Measurements from ENCODE around the gene HNRNPU. TPM values are rescaled to one million over a fixed set of nuclear protein-coding genes. Genes with fewer than 3 reads are reported as not detected.
A peak's percentile ranks its signal among the peaks of the same experiment; 100 is the strongest.

HNRNPU gene
- total and polyA plus RNA-seq, 2 of the 13 experiments (the other 11 are each of a cell fraction or from before 2014, with no cell fraction given): 101 to 508 TPM

DNA sequence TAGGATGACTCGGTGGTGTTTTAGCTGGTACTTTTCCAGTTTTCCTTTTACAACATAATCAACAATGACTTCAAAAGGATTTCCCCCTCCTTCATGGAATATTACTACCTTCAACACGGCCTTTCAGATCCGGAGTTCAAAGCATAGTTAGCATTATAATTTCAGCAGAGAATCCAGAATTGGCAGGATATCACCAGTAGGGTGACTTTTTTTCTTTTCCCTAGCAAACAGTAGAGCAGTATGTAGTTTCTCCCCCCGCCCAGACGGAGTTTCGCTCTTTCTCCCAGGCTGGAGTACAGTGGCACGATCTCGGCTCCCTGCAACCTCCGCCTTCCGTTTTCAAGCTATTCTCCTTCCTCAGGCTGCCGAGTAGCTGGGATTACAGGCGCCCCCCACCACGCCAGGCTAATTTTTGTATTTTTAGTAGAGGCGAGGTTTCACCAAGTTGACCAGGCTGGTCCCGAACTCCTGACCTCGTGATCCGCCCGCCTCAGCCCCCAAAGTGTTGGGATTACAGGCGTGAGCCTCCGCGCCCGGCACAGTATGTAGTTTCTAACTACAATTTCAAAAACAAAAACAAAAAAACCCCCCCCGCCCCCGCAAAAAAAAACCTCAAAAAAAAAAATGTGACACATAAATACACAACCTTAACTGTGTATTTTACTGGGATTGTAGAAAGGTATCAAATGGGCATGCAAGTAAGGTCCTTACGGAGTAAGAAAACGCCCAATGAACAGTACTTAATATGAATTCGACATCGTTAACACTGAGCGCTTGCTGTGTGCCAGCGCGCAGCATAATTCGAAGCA, 30.4 kb downstream of the HNRNPU start (continued):
- TF ChIP-seq, protein P1, sequence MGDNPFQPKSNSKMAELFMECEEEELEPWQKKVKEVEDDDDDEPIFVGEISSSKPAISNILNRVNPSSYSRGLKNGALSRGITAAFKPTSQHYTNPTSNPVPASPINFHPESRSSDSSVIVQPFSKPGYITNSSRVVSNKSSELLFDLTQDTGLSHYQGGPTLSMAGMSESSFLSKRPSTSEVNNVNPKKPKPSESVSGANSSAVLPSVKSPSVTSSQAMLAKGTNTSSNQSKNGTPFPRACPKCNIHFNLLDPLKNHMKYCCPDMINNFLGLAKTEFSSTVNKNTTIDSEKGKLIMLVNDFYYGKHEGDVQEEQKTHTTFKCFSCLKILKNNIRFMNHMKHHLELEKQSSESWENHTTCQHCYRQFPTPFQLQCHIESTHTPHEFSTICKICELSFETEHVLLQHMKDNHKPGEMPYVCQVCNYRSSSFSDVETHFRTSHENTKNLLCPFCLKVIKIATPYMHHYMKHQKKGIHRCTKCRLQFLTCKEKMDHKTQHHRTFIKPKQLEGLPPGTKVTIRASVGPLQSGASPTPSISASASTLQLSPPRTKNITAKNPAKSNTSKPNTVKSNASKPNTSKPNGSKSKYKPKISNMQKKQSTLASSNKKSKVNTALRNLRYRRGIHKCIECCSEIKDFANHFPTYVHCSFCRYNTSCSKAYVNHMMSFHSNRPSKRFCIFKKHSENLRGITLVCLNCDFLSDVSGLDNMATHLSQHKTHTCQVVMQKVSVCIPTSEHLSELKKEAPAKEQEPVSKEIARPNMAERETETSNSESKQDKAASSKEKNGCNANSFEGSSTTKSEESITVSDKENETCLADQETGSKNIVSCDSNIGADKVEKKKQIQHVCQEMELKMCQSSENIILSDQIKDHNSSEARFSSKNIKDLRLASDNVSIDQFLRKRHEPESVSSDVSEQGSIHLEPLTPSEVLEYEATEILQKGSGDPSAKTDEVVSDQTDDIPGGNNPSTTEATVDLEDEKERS (CRISPR knock-in tag; IDR thresholded peaks at IDR 0.05): no peak
- TF ChIP-seq TOPORS (CRISPR knock-in tag; IDR thresholded peaks at IDR 0.05): no peak
- no peak for TF ChIP-seq ZIK1 (CRISPR knock-in tag; IDR thresholded peaks at IDR 0.05; ENCODE audit: borderline replicate concordance, low read depth)
- peak; percentile 85; the same call in 1 of the 2 replicates for TF ChIP-seq ISL2 (CRISPR knock-in tag; IDR thresholded peaks at IDR 0.05)
- no peak for TF ChIP-seq ZNF460 (CRISPR knock-in tag; IDR thresholded peaks at IDR 0.05; ENCODE audit: borderline replicate concordance)
- peak; percentile 29; the same call in 1 of the 2 replicates for TF ChIP-seq TARDBP (CRISPR knock-in tag; IDR thresholded peaks at IDR 0.05)
- TF ChIP-seq HOXA3 (CRISPR knock-in tag; IDR thresholded peaks at IDR 0.05): peak; percentile 26
- TF ChIP-seq, protein P2, sequence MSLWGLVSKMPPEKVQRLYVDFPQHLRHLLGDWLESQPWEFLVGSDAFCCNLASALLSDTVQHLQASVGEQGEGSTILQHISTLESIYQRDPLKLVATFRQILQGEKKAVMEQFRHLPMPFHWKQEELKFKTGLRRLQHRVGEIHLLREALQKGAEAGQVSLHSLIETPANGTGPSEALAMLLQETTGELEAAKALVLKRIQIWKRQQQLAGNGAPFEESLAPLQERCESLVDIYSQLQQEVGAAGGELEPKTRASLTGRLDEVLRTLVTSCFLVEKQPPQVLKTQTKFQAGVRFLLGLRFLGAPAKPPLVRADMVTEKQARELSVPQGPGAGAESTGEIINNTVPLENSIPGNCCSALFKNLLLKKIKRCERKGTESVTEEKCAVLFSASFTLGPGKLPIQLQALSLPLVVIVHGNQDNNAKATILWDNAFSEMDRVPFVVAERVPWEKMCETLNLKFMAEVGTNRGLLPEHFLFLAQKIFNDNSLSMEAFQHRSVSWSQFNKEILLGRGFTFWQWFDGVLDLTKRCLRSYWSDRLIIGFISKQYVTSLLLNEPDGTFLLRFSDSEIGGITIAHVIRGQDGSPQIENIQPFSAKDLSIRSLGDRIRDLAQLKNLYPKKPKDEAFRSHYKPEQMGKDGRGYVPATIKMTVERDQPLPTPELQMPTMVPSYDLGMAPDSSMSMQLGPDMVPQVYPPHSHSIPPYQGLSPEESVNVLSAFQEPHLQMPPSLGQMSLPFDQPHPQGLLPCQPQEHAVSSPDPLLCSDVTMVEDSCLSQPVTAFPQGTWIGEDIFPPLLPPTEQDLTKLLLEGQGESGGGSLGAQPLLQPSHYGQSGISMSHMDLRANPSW (CRISPR knock-in tag; IDR thresholded peaks at IDR 0.05; ENCODE audit: borderline replicate concordance): no peak
- TF ChIP-seq, protein P3, sequence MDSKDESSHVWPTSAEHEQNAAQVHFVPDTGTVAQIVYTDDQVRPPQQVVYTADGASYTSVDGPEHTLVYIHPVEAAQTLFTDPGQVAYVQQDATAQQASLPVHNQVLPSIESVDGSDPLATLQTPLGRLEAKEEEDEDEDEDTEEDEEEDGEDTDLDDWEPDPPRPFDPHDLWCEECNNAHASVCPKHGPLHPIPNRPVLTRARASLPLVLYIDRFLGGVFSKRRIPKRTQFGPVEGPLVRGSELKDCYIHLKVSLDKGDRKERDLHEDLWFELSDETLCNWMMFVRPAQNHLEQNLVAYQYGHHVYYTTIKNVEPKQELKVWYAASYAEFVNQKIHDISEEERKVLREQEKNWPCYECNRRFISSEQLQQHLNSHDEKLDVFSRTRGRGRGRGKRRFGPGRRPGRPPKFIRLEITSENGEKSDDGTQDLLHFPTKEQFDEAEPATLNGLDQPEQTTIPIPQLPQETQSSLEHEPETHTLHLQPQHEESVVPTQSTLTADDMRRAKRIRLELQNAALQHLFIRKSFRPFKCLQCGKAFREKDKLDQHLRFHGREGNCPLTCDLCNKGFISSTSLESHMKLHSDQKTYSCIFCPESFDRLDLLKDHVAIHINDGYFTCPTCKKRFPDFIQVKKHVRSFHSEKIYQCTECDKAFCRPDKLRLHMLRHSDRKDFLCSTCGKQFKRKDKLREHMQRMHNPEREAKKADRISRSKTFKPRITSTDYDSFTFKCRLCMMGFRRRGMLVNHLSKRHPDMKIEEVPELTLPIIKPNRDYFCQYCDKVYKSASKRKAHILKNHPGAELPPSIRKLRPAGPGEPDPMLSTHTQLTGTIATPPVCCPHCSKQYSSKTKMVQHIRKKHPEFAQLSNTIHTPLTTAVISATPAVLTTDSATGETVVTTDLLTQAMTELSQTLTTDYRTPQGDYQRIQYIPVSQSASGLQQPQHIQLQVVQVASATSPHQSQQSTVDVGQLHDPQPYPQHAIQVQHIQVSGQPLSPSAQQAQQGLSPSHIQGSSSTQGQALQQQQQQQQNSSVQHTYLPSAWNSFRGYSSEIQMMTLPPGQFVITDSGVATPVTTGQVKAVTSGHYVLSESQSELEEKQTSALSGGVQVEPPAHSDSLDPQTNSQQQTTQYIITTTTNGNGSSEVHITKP (CRISPR knock-in tag; IDR thresholded peaks at IDR 0.05; ENCODE audit: low read depth): no peak
- 0 out of 2 replicates have a peak, but pooled peaks have one; percentile 32 for TF ChIP-seq KLF6 (CRISPR knock-in tag; IDR thresholded peaks at IDR 0.05)
- TF ChIP-seq, protein P4, sequence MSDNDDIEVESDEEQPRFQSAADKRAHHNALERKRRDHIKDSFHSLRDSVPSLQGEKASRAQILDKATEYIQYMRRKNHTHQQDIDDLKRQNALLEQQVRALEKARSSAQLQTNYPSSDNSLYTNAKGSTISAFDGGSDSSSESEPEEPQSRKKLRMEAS (IDR thresholded peaks at IDR 0.05): peak; percentile 33; the same call in 1 of the 2 replicates
- peak; percentile 30; the same call in 1 of the 2 replicates for TF ChIP-seq ZMYM3 (CRISPR knock-in tag; IDR thresholded peaks at IDR 0.05)
- no peak for TF ChIP-seq NAIF1 (CRISPR knock-in tag; IDR thresholded peaks at IDR 0.05; ENCODE audit: borderline replicate concordance)
- 0 out of 2 replicates have a peak, but pooled peaks have one; percentile 4 for TF ChIP-seq KAT7 (CRISPR knock-in tag; IDR thresholded peaks at IDR 0.05; ENCODE audit: borderline replicate concordance)
- TF ChIP-seq CREM (IDR thresholded peaks at IDR 0.05): peak; percentile 63
- no peak for TF ChIP-seq CREM (CRISPR knock-in tag; IDR thresholded peaks at IDR 0.05)
- TF ChIP-seq PAWR (CRISPR knock-in tag; IDR thresholded peaks at IDR 0.05; ENCODE audit: borderline replicate concordance): no peak

Data from HepG2 (cell line).